DND-41 (cell line): ENCODE data around the gene GRIK2.

Source experiments
- ATAC-seq: fragments of 200-7000 bp; cut with Tn5 transposase; 3 replicates; pipeline ENCODE4 v1.9.1; 2021; ENCODE audit warnings: low read depth; ENCODE audit not compliant: insufficient read depth
- DNase-seq: peaks from one replicate; pipeline ENCODE4 v3.0.0-alpha.2; 2020
- H2AFZ ChIP-seq: 2 replicates; pipeline ENCODE4 v1.6.0; 2012; ENCODE audit warnings: low read depth, low read length
- H3K27ac ChIP-seq: 2 replicates; pipeline ENCODE4 v1.5.1; 2012; ENCODE audit warnings: low read length, inconsistent platforms
- H3K27me3 ChIP-seq: fragments of 200-600 bp; sonication (generic); 2 replicates; pipeline ENCODE4 v1.6.0; 2012; ENCODE audit warnings: low read length, mild to moderate bottlenecking, inconsistent platforms; ENCODE audit not compliant: insufficient read depth, poor library complexity
- H3K36me3 ChIP-seq: 2 replicates; pipeline ENCODE4 v1.5.1; 2012; ENCODE audit warnings: low read length, inconsistent platforms; ENCODE audit not compliant: insufficient read depth
- H3K4me1 ChIP-seq: 2 replicates; pipeline ENCODE4 v1.5.1; 2012; ENCODE audit warnings: mild to moderate bottlenecking, low read length; ENCODE audit not compliant: insufficient read depth
- H3K4me2 ChIP-seq: 2 replicates; pipeline ENCODE4 v1.6.0; 2012; ENCODE audit warnings: mild to moderate bottlenecking, moderate library complexity, low read length, inconsistent platforms; ENCODE audit not compliant: insufficient read depth
- H3K4me3 ChIP-seq, 2 experiments: fragments of 200-600 bp in 1 of 2; shearing (Covaris generic) in 1 of 2; 2 replicates each; pipeline ENCODE4 v1.5.1; 2012 to 2016; ENCODE audit warnings: inconsistent platforms in 2 of 2, low read length in 2 of 2, mild to moderate bottlenecking in 2 of 2, low read depth in 1 of 2, moderate library complexity in 1 of 2
- H3K79me2 ChIP-seq: 2 replicates; pipeline ENCODE4 v1.6.0; 2012; ENCODE audit warnings: low read length, inconsistent platforms; ENCODE audit not compliant: insufficient read depth
- H3K9ac ChIP-seq: 2 replicates; pipeline ENCODE4 v1.6.0; 2012; ENCODE audit warnings: low read depth, mild to moderate bottlenecking, inconsistent platforms, low read length, moderate library complexity
- H3K9me3 ChIP-seq: 2 replicates; pipeline ENCODE4 v1.5.1; 2012; ENCODE audit warnings: low read length, moderate library complexity, mild to moderate bottlenecking, inconsistent platforms; ENCODE audit not compliant: insufficient read depth, severe bottlenecking
- H4K20me1 ChIP-seq: 2 replicates; pipeline ENCODE4 v1.6.0; 2012; ENCODE audit warnings: low read length; ENCODE audit not compliant: insufficient read depth
- EZH2 ChIP-seq: IDR thresholded peaks from 3 replicates; pipeline ENCODE4 v1.6.1; 2012; ENCODE audit warnings: borderline replicate concordance, low read depth, mild to moderate bottlenecking, moderate library complexity, low read length, inconsistent platforms; ENCODE audit not compliant: severe bottlenecking
- TF ChIP-seq, protein P1 (sequence below): IDR thresholded peaks from 2 replicates; pipeline ENCODE4 v1.5.1; 2012; ENCODE audit warnings: borderline replicate concordance, low read length, moderate library complexity, mild to moderate bottlenecking; ENCODE audit not compliant: poor library complexity, severe bottlenecking; ENCODE audit errors: extremely low read depth

GRIK2 gene

DNA sequence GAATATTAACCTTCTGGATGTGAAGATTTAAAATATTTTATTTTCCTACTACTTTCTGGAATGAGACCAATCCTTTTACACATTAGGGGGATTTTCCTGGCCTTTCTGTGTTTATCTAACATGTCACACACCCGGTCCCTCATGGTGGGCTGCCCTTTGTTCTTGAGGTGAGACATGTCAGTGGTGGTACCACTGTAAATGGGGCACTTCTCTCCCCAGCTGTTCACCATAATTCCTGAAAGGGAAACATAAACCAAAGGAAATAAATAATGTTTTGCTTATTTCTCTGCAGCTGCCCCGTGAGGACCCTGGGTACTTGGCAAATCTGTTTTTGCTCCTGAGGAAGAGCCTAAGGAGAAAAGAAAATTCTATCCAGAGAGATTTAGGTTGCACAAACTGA, 41.1 kb downstream of the GRIK2 start:
- Histone ChIP-seq H3K4me2 (no peak overlapping the region), H4K20me1 (no peaks in the 10 kb centered on the region), H3K79me2 (no peaks in the 10 kb centered on the region), H3K4me1 (no peaks in the 10 kb centered on the region), H3K9ac (no peak overlapping the region), H3K9me3 (no peaks in the 10 kb centered on the region), H3K36me3 (no peaks in the 10 kb centered on the region), H3K4me3 (no peak overlapping the region), H2AFZ (no peak overlapping the region), H3K27me3 (no peaks in the 10 kb centered on the region), H3K27ac (no peak overlapping the region)
- ATAC-seq (no peak), DNase-seq (no peak)
- TF ChIP-seq, protein P1, sequence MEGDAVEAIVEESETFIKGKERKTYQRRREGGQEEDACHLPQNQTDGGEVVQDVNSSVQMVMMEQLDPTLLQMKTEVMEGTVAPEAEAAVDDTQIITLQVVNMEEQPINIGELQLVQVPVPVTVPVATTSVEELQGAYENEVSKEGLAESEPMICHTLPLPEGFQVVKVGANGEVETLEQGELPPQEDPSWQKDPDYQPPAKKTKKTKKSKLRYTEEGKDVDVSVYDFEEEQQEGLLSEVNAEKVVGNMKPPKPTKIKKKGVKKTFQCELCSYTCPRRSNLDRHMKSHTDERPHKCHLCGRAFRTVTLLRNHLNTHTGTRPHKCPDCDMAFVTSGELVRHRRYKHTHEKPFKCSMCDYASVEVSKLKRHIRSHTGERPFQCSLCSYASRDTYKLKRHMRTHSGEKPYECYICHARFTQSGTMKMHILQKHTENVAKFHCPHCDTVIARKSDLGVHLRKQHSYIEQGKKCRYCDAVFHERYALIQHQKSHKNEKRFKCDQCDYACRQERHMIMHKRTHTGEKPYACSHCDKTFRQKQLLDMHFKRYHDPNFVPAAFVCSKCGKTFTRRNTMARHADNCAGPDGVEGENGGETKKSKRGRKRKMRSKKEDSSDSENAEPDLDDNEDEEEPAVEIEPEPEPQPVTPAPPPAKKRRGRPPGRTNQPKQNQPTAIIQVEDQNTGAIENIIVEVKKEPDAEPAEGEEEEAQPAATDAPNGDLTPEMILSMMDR, result no peak
- TF ChIP-seq EZH2, result no peak

DNA sequence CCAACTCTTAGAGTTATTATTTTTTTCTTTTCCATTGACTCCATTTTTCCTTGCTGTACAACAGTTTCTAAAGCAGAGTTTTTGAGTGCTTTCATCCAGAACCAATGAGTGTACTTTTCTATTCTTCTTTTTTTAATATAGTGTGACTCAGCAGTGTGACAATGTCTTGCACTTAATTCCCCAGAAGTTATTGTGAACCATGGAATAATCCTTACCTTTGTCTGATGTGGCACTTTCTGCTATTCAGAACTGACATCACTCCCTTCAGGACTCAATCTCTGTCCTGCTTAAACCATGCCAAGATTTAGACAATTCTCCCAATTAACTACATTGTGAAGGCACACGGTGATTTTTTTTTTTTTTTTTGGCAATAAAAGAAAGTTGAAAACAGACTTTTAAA, 41.5 kb downstream of the GRIK2 start:
- Histone ChIP-seq H4K20me1 (no peaks in the 10 kb centered on the region), H3K9ac (no peak overlapping the region), H2AFZ (no peak overlapping the region), H3K4me1 (no peaks in the 10 kb centered on the region), H3K9me3 (no peaks in the 10 kb centered on the region), H3K4me2 (no peak overlapping the region), H3K4me3 (no peak overlapping the region), H3K27me3 (no peaks in the 10 kb centered on the region), H3K27ac (no peak overlapping the region), H3K79me2 (no peaks in the 10 kb centered on the region), H3K36me3 (no peaks in the 10 kb centered on the region)
- no peak for TF ChIP-seq EZH2
- TF ChIP-seq, protein P1, result no peak
- DNase-seq (no peak), ATAC-seq (no peak)

DNA sequence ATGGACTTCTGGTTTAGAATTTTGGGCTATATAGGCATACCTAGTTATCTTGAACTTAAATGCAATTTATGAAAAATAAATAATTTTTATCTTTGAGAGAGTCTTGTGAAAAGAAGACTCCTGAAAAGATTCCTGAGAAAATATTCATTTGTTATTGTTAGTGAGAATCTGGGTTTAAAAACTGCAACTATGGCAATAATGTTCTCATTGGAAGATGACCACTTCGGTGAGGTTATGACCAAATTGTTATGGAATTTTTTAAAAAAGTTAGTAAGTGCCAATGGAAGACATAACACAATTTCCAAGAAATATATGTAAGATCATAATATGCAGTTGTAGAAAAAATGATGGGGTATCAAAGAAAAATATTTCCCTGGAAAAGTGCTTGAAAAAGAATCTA, 46.3 kb downstream of the GRIK2 start:
- no peak for TF ChIP-seq EZH2
- TF ChIP-seq, protein P1, result no peak
- Histone ChIP-seq H3K27ac (no peak overlapping the region), H3K4me1 (no peaks in the 10 kb centered on the region), H2AFZ (no peak overlapping the region), H3K27me3 (no peaks in the 10 kb centered on the region), H3K4me3 (no peak overlapping the region), H3K4me2 (no peak overlapping the region), H3K36me3 (no peaks in the 10 kb centered on the region), H3K79me2 (no peaks in the 10 kb centered on the region), H4K20me1 (no peaks in the 10 kb centered on the region), H3K9me3 (no peaks in the 10 kb centered on the region), H3K9ac (no peak overlapping the region)
- no peak for ATAC-seq
- no peak for DNase-seq

DNA sequence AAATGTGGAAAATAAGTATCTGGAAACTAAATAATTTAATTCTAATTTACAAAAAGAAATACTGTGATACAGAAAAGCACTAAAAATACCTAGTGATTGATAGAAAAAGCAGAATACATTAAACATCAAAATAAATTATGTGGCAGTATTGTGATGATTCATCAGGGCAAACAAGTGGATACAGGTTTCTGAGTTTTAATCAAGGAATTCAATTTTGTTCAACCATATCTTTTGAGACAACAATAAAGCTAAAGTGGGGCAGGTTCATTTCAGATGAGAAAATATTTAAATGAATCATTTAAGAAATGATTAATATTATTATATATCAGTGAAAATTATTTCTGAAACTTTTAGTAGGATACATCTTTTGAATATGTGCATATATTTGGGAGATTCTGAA, 49.8 kb downstream of the GRIK2 start:
- no peaks in the 10 kb centered on the region for H4K20me1 ChIP-seq
- no peak overlapping the region for H2AFZ ChIP-seq
- H3K27me3 ChIP-seq, result no peaks in the 10 kb centered on the region
- H3K4me1 ChIP-seq, result no peaks in the 10 kb centered on the region
- H3K9ac ChIP-seq, result no peak overlapping the region
- H3K36me3 ChIP-seq, result no peaks in the 10 kb centered on the region
- H3K4me2 ChIP-seq, result no peak overlapping the region
- H3K79me2 ChIP-seq, result no peaks in the 10 kb centered on the region
- no peak overlapping the region for H3K4me3 ChIP-seq
- TF ChIP-seq EZH2, result no peak
- TF ChIP-seq, protein P1, result no peak
- no peaks in the 10 kb centered on the region for H3K9me3 ChIP-seq
- ATAC-seq (no peak), DNase-seq (no peak)
- H3K27ac ChIP-seq, result no peak overlapping the region
